H1 (cell line): ENCODE data around the gene SF3B6. TPM values are rescaled to one million over a fixed set of nuclear protein-coding genes. Genes with fewer than 3 reads are reported as not detected.

Experiments used
- CHD7 ChIP-seq: fragments of 300-600 bp; sonication (generic); IDR thresholded peaks from 2 replicates; pipeline ENCODE4 v1.7.1; 2012; ENCODE audit warnings: low read length, moderate library complexity, mild to moderate bottlenecking, inconsistent platforms; ENCODE audit not compliant: insufficient replicate concordance
- polyA plus RNA-seq, 7 experiments: library from polyadenylated mRNA; depleted of rRNA in 3 of 7; stranded (reverse) in 5 of 7; unstranded in 2 of 7; fragments of >200 nt in 5 of 7; fragments of 200-250 nt in 2 of 7; gene quantifications; 1 replicate in 5 of 7; 2 replicates in 1 of 7; 4 replicates in 1 of 7; pipeline versions ENCODE4 v1.2.1 to v1.2.3, GENCODE V29; 2011 to 2013; ENCODE audit warnings: missing spikeins in 2 of 7, mixed read lengths in 2 of 7
- total RNA-seq: library from RNA; stranded (reverse); fragmentation: NEBNext Ultra II Directional; extraction: Animal tissue kit (Norgen Biotek cat#: 25700); gene quantifications from 2 replicates; pipeline ENCODE4 v1.2.1, GENCODE V29; 2021

The SF3B6 gene
- total and polyA plus RNA-seq, 2 of the 8 experiments (the other 6 are each of a cell fraction or from before 2014, with no cell fraction given), result 126 to 155 TPM

- no peak for TF ChIP-seq CHD7
These were observed 51.0 kb downstream of the SF3B6 start (continued) for GRCh38 chr2:24024996-24025663.
